ENCODE measurements around the gene ICA1.
A peak's percentile ranks its signal among the peaks of the same experiment; 100 is the strongest.

Gene ICA1

DNA sequence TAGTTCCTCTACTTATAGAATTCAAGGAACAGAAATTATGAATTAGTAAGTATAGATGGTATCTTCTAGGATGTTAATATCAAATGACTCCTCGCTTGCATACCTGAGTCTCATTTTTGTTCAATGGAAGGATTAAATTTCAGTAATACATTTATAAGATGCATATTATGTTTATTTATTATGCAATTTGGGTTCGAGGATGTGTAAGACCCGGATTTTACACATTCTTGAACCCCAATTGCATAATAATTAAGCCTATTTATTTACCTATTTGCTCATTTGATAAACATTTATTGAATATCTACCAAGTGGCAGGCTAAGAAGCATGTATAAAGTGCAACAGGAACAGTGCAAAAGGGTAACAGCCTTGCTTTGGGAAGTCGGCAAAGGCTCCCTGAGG lies 52.6 kb downstream of the ICA1 start:
- Histone ChIP-seq H3K9ac (ENCODE audit: low read length) (peak overlapping the region; percentile 64), H3K27me3 (replicated peaks; ENCODE audit: control insufficient read depth, insufficient read depth, low read length) (no peaks in the 10 kb centered on the region), H3K36me3 (ENCODE audit: control insufficient read depth, insufficient read depth, low read length, severe bottlenecking) (no peaks in the 10 kb centered on the region), H3K4me1 (ENCODE audit: control insufficient read depth, insufficient read depth, low read length) (peaks cover 85% of the 10 kb centered on the region), H3K4me3 (ENCODE audit: low read length) (no peak overlapping the region), H3K9me3 (ENCODE audit: control insufficient read depth, low read length) (no peaks in the 10 kb centered on the region)
- no peak for DNase-seq (ENCODE audit: low read depth)

DNA sequence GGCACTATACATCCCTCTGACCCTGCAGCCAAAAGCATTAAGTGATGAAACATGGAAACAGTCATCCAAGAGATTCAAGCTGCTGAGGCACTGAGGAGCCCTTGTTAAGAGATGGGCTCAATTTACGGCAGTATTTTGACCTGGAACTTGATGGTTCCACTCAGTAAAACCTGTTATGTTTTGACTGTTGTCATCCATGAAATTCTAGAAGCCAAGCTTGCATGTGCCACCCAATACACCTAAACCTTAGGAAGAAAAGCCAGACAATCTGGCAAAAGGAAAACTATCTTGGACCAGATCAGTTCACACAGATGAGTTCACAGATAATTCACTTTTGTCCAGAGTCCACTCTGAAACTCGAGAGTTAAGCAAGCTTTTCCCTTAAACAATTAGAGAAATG lies 53.2 kb downstream of the ICA1 start:
- no peak overlapping the region for H3K4me3 ChIP-seq (ENCODE audit: low read length)
- no peaks in the 10 kb centered on the region for H3K36me3 ChIP-seq (ENCODE audit: control insufficient read depth, insufficient read depth, low read length, severe bottlenecking)
- peaks cover 80% of the 10 kb centered on the region for H3K4me1 ChIP-seq (ENCODE audit: control insufficient read depth, insufficient read depth, low read length)
- H3K9ac ChIP-seq (ENCODE audit: low read length), result peak overlapping the region; percentile 64
- no peaks in the 10 kb centered on the region for H3K27me3 ChIP-seq (replicated peaks; ENCODE audit: control insufficient read depth, insufficient read depth, low read length)
- H3K9me3 ChIP-seq (ENCODE audit: control insufficient read depth, low read length), result no peaks in the 10 kb centered on the region
- DNase-seq (ENCODE audit: low read depth), result no peak

DNA sequence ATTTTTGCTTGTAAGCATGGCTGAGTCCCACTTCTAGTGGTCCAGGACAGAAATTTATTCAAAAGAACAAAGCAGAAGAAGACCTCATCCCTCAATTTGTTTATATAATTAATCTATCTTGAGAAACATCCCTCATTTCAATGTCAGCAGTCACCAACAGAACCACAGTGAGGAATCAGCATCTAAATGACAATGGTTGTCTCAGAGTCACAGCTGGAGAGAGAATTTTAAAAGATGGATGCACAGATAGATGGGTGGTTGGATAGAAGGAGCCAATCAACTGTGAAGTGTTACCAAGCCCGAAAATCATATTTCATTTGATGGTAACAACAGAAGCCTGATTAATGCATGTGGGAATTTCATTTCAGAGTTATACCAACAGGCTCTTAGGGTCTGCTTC lies 55.0 kb downstream of the ICA1 start:
- Histone ChIP-seq H3K27me3 (replicated peaks; ENCODE audit: control insufficient read depth, insufficient read depth, low read length) (no peaks in the 10 kb centered on the region), H3K36me3 (ENCODE audit: control insufficient read depth, insufficient read depth, low read length, severe bottlenecking) (no peaks in the 10 kb centered on the region), H3K9ac (ENCODE audit: low read length) (no peak overlapping the region), H3K9me3 (ENCODE audit: control insufficient read depth, low read length) (no peaks in the 10 kb centered on the region), H3K4me1 (ENCODE audit: control insufficient read depth, insufficient read depth, low read length) (peaks cover 70% of the 10 kb centered on the region), H3K4me3 (ENCODE audit: low read length) (no peak overlapping the region)
- no peak for DNase-seq (ENCODE audit: low read depth)

DNA sequence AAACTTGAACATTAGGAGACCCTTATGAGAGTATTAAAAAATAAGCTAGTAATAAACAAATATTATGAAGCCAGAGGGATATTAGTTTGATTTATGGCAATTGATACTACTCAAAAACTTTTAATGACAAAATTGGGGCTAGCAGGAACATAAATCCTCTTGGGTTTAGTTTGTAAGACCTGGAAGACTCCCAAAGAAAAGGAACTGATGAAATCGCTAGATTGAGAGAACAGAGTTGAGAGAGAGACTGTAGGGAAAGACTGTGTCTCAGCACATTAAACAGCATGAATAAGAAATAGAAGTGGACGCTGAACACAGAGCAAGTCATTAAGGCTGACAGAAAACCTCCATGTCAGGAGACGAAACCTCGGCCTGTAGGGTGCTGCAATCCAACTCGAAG lies 56.4 kb downstream of the ICA1 start:
- H3K27me3 ChIP-seq (replicated peaks; ENCODE audit: control insufficient read depth, insufficient read depth, low read length), result no peaks in the 10 kb centered on the region
- peaks cover 72% of the 10 kb centered on the region for H3K4me1 ChIP-seq (ENCODE audit: control insufficient read depth, insufficient read depth, low read length)
- no peaks in the 10 kb centered on the region for H3K36me3 ChIP-seq (ENCODE audit: control insufficient read depth, insufficient read depth, low read length, severe bottlenecking)
- H3K4me3 ChIP-seq (ENCODE audit: low read length), result peak overlapping the region; percentile 16
- H3K9me3 ChIP-seq (ENCODE audit: control insufficient read depth, low read length), result no peaks in the 10 kb centered on the region
- peak overlapping the region; percentile 77 for H3K9ac ChIP-seq (ENCODE audit: low read length)
- DNase-seq (ENCODE audit: low read depth), result no peak

DNA sequence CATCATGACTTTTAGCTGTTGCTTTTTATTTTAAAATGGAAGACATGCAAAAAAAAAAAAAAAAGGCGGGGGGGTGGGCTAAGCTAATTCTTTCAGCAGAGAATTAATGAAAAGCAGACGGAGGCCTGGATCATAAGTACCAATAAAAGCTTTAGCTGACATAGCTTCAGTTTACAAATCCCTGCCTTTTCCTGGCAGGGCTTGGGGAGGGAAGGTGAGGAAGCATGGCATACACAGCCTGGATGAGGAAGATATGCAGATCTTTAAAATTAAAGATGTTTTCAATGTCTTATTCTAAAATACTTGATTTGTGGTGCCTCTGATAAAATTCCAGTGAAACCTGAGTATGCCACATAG lies 57.0 kb downstream of the ICA1 start:
- no peaks in the 10 kb centered on the region for H3K27me3 ChIP-seq (replicated peaks; ENCODE audit: control insufficient read depth, insufficient read depth, low read length)
- no peak overlapping the region for H3K4me3 ChIP-seq (ENCODE audit: low read length)
- H3K9me3 ChIP-seq (ENCODE audit: control insufficient read depth, low read length), result no peaks in the 10 kb centered on the region
- H3K4me1 ChIP-seq (ENCODE audit: control insufficient read depth, insufficient read depth, low read length), result peaks cover 74% of the 10 kb centered on the region
- H3K9ac ChIP-seq (ENCODE audit: low read length), result peak overlapping the region; percentile 67
- DNase-seq (ENCODE audit: low read depth), result peak; percentile 33
- H3K36me3 ChIP-seq (ENCODE audit: control insufficient read depth, insufficient read depth, low read length, severe bottlenecking), result no peaks in the 10 kb centered on the region

DNA sequence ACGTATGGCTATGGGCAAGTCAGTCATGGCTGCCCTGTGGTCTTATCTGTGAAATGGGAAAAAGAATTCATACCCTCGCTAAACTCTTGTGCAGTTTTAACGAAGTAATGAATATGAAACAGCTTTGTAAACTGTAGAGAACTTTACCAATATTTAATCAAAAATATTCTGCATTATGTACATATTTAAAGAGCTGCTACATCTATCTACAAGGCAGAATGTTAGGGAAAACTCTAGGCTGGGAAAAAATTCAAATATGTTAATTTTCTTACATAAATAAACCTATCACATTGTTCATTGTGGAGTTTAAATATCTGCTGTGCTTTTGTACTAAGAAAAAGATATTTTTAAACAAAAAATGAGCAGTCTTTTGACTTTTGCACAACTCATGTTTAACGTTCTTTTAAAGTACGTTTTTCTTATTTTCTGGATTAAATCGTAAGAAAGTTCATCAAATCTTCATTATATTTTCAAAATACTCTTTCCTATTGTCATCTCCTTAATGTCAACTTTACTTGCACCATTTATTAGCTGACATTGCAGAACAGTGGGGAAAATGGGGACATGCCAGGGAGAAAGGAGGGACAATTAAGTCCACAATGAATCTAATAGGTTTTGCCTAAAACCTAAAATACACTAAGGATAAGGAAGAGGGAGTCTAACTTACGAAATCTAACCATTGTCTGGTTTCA lies 57.5 kb downstream of the ICA1 start:
- Histone ChIP-seq H3K36me3 (ENCODE audit: control insufficient read depth, insufficient read depth, low read length, severe bottlenecking) (no peaks in the 10 kb centered on the region), H3K9ac (ENCODE audit: low read length) (no peak overlapping the region), H3K4me1 (ENCODE audit: control insufficient read depth, insufficient read depth, low read length) (peaks cover 68% of the 10 kb centered on the region), H3K9me3 (ENCODE audit: control insufficient read depth, low read length) (no peaks in the 10 kb centered on the region), H3K27me3 (replicated peaks; ENCODE audit: control insufficient read depth, insufficient read depth, low read length) (no peaks in the 10 kb centered on the region), H3K4me3 (ENCODE audit: low read length) (no peak overlapping the region)
- DNase-seq (ENCODE audit: low read depth), result no peak

DNA sequence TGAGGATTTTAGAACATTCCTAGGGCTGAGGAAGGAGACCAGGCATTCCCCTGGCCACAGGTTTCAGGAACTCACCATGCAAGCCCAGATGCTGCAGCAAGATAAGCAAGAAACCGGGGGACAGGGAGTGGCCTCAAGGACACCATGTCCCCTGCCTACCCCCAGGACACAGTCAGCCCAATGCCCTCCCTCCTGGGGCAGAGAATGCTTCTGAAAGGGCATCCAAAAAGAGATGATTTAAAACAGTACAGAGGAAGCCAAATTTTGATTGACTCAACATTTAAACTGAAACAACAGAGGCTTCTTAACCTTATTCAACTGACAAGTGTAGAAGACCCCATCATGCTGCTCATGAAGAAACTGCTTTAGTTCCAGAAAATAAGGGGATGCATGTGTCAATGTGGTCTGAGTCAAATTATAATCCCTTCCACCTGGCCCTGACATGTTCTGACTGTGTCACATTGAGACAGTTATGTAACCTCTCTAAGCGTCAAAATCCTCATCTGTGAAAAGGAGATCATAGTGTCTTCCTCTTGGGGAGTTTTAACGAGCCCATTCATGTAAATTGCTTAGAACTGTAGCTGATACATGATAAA lies 60.0 kb downstream of the ICA1 start:
- peaks cover 4% of the 10 kb centered on the region for H3K36me3 ChIP-seq (ENCODE audit: control insufficient read depth, insufficient read depth, low read length, severe bottlenecking)
- DNase-seq (ENCODE audit: low read depth), result no peak

DNA sequence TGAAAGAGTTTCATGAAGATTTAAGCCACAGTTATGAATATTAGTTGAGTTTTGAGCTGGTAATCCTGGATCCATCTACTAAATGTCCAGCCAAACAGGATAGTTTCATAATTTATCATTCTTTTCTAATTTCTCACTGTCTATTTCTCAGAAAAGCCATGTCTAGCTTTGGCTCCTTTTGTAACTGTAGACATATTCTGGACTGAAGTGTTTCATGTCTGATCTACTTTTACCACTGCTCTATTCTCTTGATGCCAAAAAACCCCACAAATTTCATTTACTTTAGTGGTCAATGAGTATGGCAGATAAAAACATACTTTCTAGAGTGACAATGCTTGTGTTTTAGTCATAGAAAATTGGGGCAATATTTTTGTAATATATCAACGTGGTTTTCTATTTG lies 61.2 kb downstream of the ICA1 start:
- Histone ChIP-seq H3K4me1 (ENCODE audit: control insufficient read depth, insufficient read depth, low read length) (peaks cover 39% of the 10 kb centered on the region), H3K27me3 (replicated peaks; ENCODE audit: control insufficient read depth, insufficient read depth, low read length) (no peaks in the 10 kb centered on the region), H3K9ac (ENCODE audit: low read length) (peak overlapping the region; percentile 49)

More for the DNA sequence above, 60.0 kb downstream of the ICA1 start:
- Histone ChIP-seq H3K9ac (ENCODE audit: low read length) (no peak overlapping the region), H3K27me3 (replicated peaks; ENCODE audit: control insufficient read depth, insufficient read depth, low read length) (no peaks in the 10 kb centered on the region), H3K9me3 (ENCODE audit: control insufficient read depth, low read length) (no peaks in the 10 kb centered on the region), H3K4me3 (ENCODE audit: low read length) (no peak overlapping the region), H3K4me1 (ENCODE audit: control insufficient read depth, insufficient read depth, low read length) (peaks cover 51% of the 10 kb centered on the region)

DNA sequence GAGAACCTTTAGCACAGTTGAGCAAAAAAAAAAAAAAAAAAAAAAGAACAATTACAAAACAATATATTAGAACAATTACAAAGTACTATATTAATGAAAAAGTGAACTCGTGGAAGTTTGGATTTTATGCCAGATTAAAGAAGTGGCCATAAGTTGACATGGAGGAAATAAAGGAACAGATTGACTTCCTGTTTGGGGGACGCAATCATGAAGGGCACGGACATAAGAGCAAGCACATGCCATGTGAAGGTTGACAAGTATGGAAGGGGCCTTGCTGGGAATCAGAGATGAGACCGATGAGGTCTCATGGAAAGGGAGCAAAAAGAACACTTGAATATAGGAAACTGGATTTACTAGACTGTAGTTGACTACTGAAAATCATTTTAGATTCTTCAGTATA lies 61.7 kb downstream of the ICA1 start:
- no peak overlapping the region for H3K4me3 ChIP-seq (ENCODE audit: low read length)
- peaks cover 35% of the 10 kb centered on the region for H3K4me1 ChIP-seq (ENCODE audit: control insufficient read depth, insufficient read depth, low read length)
- H3K36me3 ChIP-seq (ENCODE audit: control insufficient read depth, insufficient read depth, low read length, severe bottlenecking), result peaks cover 4% of the 10 kb centered on the region
- H3K27me3 ChIP-seq (replicated peaks; ENCODE audit: control insufficient read depth, insufficient read depth, low read length), result no peaks in the 10 kb centered on the region
- peak overlapping the region; percentile 49 for H3K9ac ChIP-seq (ENCODE audit: low read length)
- no peak for DNase-seq (ENCODE audit: low read depth)
- no peaks in the 10 kb centered on the region for H3K9me3 ChIP-seq (ENCODE audit: control insufficient read depth, low read length)

More for the DNA sequence above, 61.2 kb downstream of the ICA1 start:
- peaks cover 4% of the 10 kb centered on the region for H3K36me3 ChIP-seq (ENCODE audit: control insufficient read depth, insufficient read depth, low read length, severe bottlenecking)
- H3K4me3 ChIP-seq (ENCODE audit: low read length), result no peak overlapping the region
- H3K9me3 ChIP-seq (ENCODE audit: control insufficient read depth, low read length), result no peaks in the 10 kb centered on the region
- DNase-seq (ENCODE audit: low read depth), result no peak

DNA sequence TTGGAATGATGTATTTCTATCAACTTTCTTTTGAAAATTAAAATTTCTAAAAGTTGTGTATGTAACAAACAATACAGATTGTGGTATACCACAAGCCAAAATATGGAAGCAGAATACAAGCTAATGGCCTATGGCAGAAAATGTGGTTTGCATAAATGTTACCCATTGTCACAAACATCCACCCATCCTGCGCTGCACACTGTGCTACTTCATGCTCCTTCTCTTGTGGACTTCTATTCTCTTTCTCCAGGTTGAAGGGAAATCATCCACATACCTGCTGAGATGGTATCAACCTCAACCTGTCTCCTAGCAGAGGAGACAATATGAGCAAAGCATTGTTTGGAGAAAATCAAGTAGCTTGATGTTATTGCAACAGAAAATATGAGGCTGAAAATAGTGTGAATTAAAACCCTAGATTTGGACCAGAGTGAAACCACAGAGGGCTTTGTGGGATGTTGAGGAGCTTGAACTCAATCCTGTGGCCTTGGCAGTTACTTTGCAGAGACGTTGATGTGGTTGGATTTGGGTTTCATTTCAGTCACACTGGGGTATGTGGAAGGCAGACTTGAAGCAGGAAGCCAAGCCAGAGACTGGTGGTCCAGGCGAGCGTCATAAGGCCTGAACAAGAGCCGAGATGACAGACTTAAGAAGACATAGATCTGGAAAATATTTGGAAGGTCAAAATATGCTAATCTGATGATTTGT lies 63.8 kb downstream of the ICA1 start:
- H3K4me1 ChIP-seq (ENCODE audit: control insufficient read depth, insufficient read depth, low read length), result peaks cover 26% of the 10 kb centered on the region
- H3K36me3 ChIP-seq (ENCODE audit: control insufficient read depth, insufficient read depth, low read length, severe bottlenecking), result peaks cover 4% of the 10 kb centered on the region
- H3K9me3 ChIP-seq (ENCODE audit: control insufficient read depth, low read length), result no peaks in the 10 kb centered on the region
- no peak overlapping the region for H3K4me3 ChIP-seq (ENCODE audit: low read length)
- H3K9ac ChIP-seq (ENCODE audit: low read length), result no peak overlapping the region
- no peaks in the 10 kb centered on the region for H3K27me3 ChIP-seq (replicated peaks; ENCODE audit: control insufficient read depth, insufficient read depth, low read length)
- no peak for DNase-seq (ENCODE audit: low read depth)

DNA sequence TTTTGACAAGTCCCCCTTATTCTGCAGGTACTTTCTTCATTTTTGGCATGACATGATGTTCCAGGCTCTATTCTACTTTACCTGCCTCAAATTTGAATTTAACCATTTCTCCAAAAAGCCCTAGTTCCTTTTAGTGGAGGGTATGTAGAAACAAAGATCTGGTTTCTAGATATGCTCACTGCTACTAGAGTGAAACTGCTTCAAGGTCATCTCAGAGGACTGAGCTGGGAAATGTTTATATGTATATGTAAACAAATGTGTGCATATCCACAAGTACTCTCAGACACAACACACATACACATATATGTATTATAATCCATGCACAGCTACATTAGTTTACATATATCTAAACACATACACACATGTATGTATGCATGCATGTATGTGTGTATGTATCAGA lies 69.1 kb downstream of the ICA1 start:
- H3K9ac ChIP-seq (ENCODE audit: low read length), result no peak overlapping the region
- peaks cover 18% of the 10 kb centered on the region for H3K4me1 ChIP-seq (ENCODE audit: control insufficient read depth, insufficient read depth, low read length)
- no peak for DNase-seq (ENCODE audit: low read depth)
- H3K27me3 ChIP-seq (replicated peaks; ENCODE audit: control insufficient read depth, insufficient read depth, low read length), result no peaks in the 10 kb centered on the region
- H3K9me3 ChIP-seq (ENCODE audit: control insufficient read depth, low read length), result no peaks in the 10 kb centered on the region
- H3K36me3 ChIP-seq (ENCODE audit: control insufficient read depth, insufficient read depth, low read length, severe bottlenecking), result peaks cover under 1% of the 10 kb centered on the region
- no peak overlapping the region for H3K4me3 ChIP-seq (ENCODE audit: low read length)
